HG03565 (cell line): ENCODE measurements around the gene CDT1.

ENCODE experiments used
- ATAC-seq: cut with Tn5 transposase; IDR thresholded peaks from one replicate; pipeline ENCODE4 v1.9.1; 2021; ENCODE audit warnings: mild to moderate bottlenecking, moderate library complexity; ENCODE audit not compliant: unreplicated experiment

Gene CDT1

GRCh38 chr16:88804173-88804551, 573 bp downstream of the CDT1 start:
- no peak for ATAC-seq

GRCh38 chr16:88804552-88805339, 1.2 kb downstream of the CDT1 start:
- no peak for ATAC-seq

GRCh38 chr16:88805340-88805715, 1.7 kb downstream of the CDT1 start:
- no peak for ATAC-seq

DNA sequence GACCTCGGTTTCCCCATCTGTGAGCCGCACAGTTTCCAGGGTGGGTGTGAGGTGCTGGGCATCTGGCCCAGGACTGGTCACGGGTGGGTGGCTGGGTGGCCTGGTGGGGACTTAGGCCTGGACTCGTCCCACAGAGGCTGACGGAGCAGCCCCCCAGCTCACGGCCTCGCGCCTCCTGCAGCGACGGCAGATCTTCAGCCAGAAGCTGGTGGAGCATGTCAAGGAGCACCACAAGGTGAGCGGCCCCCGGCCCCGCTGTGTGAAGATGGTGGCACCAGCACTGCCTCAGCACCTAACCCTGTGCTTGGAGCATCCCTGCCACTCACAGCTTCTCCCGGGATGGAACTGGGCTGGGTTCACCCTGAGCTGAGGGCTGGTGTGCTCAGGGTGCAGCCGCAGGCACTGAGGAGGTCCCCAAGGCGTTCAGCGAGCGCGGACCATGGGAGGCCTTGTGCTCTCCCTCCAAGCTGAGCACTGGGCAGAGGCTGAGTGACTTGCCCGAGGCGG, 2.4 kb downstream of the CDT1 start:
- no peak for ATAC-seq

GRCh38 chr16:88806491-88807111, 3.0 kb downstream of the CDT1 start:
- no peak for ATAC-seq

- no peak for ATAC-seq
Measured at GRCh38 chr16:88807142-88807625, 3.6 kb downstream of the CDT1 start.

DNA sequence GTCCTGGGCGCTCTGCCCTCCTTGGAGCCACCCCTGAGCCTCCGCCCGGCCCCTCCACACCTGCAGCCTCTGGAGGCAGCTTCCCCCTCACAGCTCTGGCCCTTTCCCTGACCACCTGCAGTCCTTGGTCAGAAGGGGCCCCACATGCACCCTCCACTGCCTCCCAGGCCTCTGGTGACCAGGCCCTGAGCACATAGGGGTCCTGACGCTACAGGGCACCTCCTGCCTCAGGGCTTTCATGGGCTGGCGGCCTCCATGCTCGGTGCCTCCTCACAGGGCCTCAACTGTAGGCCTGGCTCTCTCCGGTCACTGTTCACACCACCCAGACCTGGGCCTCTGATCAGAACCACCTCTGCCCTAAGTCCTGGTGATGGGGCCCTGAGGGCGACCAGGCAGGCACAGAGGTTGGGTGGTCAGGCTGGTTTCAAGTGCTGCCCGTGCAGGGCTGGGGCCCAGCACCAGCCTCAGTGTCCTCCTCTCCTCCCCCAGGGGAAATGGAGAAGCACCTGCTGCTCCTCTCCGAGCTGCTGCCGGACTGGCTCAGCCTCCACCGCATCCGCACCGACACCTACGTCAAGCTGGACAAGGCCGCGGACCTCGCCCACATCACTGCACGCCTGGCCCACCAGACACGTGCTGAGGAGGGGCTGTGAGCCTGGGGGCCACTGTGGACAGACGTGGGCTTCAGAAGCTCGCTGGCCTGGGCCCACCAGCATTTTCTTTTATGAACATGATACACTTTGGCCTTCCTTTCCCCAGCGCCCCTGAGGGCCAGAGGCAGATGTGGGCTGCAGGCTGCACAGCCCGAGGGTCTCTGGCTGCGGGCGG, 4.3 kb downstream of the CDT1 start:
- ATAC-seq: no peak

GRCh38 chr16:88809068-88809675, 5.6 kb downstream of the CDT1 start:
- ATAC-seq: no peak

DNA sequence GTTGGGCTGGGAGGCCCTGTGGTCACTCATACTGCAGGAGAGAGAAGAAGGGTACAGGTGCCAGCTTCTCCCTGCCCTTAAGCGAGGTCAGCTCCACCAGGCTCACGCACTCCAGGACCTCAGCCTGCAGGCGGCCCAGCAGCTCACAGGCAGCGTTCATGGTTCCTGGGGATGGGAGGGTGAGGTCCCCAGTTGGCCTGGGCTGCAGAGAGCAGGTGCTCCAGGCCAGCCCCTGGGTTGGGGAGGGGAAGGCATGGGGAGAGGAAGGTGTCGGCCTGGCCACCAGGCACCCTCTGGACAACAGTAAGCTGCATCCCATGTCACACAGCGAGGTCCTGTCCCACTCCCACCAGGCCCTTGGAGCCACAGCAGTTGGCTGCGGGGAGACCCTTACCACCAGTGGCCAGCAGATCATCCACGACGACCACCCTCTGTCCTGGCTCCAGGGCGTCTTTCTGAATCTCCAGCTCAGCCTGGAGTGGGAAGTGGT, 6.1 kb downstream of the CDT1 start:
- no peak for ATAC-seq

DNA sequence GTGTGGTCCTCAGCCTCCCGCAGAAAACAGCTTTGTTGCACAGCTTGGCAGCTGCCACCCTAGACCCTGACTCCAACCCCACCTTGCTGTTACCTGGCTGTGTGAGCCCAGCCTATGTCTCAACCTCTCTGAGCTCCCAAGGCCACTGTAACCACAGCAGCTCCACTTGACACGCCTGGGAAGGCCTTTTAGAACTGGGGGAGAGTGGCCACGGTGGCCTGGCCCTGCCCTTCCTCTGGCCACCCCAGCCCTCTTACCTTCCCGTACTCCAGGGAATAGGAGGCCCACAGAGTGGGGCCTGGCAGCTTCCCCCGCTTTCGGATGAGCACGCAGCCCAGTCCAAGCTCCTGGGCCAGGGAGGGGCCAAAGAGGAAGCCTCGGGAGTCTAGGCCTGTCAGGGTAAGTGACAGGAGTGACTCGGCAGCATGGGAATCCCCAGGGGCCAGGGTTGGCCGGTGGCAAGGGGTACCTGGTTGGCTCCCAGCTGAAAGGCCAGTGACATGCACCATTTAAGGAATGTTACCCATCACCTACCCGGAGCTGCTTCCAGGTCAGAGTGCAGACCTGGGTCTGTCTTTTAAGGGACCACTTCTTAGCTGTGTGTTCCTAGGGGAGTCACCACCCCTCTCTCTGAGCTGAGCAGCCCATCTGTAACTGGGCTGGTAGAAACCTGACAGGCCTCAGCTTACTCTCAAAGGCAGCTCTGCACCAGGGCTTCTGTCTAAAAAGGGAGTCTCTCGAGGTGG, 6.8 kb downstream of the CDT1 start:
- ATAC-seq: no peak

GRCh38 chr16:88810912-88811768, 7.6 kb downstream of the CDT1 start:
- peak; percentile 34 for ATAC-seq

- peak; percentile 53 for ATAC-seq
Measured at GRCh38 chr16:88811769-88812512, 8.4 kb downstream of the CDT1 start, which contains the start of gene APRT. Gene APRT (minus strand): TSS chr16:88811928. CDS start chr16:88811899, 29 bp downstream.

GRCh38 chr16:88812513-88813268, 9.1 kb downstream of the CDT1 start:
- no peak for ATAC-seq

DNA sequence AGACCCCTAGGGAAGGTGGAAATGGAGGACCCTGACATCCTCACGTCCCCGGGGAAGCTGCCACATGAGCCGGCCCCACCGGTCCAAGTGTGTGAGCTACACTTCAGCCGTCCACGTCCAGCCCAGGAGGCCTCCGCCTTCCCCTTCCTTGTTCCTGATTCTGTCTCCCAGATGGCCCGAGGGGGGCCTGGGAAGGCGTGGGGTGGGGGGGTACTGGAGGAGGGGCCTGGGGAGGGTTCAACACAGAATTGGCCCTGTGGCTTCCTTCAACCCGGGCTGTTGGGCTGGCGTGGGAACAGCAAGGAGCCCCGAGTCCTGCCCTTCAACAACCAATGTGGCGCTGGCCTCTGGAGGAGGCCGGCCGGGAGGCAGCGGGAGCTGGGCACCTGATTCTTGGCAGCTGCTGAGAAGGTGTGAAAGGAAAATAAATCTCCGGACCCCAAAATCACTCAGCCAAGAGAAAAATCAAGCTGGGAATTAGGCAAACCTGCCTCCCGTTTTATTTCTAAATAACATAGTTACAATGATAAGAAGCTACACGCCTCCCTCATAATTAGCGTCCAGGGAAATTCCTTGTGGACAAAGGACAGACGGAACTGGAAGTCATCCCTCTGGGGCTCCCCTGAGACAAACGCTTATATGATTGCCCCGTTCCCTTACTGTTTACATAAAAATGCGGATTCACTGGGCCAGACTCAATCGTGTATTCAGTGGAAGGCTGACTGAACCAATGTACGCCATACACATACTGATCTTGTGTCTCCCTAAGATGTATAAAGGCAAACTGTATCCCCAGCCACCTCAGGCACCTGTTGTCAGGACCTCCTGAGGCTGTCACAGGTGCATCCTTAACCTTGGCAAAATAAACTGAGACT, 9.9 kb downstream of the CDT1 start:
- no peak for ATAC-seq

DNA sequence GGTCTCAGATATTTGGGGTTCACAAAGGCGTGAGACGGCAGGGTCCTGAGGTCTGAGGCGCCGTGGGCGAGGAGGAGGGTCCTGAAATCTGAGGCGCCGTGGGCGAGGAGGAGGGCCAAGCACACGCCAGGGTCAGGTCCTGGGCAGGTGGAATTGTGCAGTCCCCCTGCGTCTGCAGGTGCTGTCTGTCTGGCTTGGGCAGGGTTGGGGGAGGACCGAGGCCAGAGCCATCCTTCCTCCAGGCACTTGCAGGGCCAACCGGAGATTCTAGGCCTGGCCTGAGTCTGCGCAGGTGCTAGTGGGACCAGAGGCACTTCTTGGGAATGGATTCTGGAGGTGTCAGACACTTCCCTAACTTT, 10.5 kb downstream of the CDT1 start:
- no peak for ATAC-seq

DNA sequence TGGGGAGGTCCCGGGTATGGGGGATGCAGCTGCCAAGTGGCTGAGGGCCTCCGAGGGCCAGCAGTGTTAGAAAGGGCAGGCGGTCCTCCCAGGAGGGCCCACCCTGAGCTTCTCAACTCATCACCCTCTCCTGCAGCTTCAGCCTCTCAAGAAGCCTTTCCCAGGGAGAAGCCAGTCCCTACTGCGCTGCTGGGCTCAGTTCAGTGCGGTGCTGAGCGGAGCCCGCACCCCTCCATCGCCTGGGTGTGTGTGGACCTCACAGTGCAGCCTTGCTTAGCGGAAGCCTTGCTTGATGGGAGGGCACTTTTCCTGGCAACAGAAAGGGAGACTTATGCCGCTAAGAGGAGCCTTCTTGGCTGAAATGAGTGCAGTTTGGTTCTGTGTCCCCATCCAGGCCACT, 11.6 kb downstream of the CDT1 start:
- no peak for ATAC-seq
